Fibroblast of peridontal ligament (primary cell): ENCODE results near the gene BCL6.

ENCODE experiments used
- DNase-seq: peaks from one replicate; pipeline ENCODE4 v3.0.0-alpha.2; 2010; ENCODE audit errors: extremely low read depth

The BCL6 gene

DNA sequence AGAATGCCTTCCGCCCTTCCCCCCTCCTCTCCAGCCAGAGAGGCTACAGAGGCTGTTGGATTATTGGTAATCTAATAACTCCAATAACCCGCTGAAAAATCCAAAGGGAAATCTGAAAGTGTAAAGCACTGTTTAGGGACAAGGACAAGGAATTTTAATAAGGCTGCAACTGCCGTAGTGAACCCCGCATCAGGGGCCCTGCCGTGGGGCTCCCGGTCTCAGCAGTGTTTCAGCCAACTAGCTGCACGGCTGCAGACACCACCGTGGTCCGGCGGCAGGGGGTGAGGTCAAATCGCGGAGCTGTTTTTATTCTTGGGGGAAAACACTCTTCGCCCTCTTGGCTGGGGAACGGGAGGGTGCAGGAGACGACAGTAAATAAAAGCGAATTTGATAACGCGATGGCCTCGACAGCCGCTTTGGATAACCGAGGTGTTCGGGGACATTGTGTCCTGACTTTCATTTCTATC, 6.1 kb downstream of the BCL6 start:
- no peak for DNase-seq

DNA sequence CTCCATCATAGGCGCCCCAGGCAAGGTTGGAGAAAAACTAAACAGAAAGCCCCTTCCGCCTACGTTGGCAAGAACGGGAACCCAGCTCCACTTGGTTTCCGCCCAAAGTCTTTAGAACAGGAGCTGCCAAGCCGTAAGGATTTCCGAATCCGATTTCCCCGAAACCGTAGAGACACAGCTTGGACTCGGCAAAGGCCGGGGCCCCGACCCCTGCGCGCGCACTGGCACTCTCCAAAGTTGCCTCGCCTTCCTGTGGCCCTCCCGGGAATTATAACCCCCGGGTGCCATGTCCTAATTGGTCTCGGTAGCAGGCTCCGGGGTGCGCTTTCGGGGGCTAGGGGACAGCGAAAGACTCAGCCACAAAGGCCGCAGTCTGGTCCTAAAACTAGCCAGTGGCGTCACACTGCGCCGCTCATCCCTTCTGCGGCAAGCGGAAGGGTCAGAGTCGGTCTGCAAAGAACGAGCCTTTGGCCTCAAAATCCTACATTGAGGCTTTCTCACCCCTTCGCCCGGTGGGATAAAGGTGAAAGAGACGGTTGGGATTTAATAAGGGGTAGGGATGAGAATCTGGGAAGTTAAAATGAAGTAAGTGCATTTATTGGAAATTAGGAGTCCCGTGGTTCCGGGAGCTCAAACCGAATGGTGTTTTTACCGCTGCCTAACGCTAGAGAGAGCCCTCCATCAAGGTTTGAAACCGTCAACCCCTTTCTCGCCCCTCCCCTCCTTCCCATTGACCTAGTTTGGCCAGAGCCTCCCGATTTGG, 6.8 kb downstream of the BCL6 start:
- DNase-seq = peak; percentile 96

DNA sequence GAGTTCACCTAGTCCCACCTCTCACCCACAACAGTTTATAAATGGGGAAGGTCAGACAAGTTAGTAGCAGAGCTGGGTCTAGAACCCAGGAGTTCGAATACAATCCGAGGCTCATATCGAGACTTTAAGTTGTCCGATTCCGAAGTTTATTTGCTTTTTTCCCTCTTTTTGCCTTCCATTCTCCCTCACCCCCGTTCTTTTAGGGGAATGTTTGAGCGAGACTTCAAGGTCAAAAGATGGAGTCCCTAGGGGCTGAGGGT, 7.3 kb downstream of the BCL6 start:
- DNase-seq = no peak

DNA sequence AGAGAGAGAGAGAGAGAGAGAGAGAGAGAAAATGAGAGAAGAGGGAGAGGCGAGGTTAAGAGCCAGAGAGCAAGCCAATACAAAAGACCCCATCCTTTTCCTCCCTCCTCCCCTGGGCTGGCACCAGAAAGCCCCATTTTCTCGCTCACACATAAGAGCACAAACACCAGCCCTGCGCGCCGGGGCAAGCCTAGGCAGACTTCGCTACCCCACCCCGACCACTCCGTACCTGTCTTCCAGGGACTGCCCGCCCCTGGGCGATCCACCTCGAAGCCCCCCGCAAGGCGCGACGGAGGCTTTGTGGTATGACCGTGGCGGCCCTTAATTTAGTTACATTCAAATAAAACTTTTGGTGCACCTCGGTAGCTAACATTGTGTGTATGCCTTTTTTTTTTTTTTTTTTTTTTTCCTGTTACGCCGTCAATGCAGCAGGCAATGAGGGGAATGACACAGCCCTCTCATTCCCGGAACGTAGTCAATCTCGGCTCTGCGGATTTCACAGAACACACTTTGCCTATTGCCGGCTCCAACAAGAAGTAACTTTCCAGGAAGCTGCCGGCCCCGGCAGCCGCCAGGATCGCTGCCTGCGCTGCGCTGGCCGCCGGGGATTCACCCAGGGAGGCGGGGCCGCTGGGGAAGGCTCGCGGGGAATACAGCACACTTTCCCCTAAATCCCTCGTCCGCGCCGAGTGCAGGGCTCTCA, 7.7 kb downstream of the BCL6 start:
- peak; percentile 75 for DNase-seq

DNA sequence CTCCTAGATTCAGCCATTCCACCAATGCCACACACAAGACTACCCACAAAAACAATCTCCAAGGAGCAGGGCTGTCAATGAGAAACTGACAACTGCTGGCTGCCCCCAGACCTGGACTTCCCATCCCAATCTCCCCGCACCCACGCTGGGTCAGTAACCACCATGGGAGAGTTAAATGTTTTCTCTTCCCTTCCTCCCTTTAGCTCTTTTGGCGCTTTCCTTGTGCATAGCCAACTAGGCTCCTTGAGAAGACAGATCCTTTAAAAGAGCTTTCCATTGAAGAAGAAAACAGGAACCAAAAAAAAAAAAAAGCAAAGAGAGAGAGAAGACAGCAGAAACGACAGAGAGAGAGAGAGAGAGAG, 8.3 kb downstream of the BCL6 start:
- peak; percentile 44 for DNase-seq

DNA sequence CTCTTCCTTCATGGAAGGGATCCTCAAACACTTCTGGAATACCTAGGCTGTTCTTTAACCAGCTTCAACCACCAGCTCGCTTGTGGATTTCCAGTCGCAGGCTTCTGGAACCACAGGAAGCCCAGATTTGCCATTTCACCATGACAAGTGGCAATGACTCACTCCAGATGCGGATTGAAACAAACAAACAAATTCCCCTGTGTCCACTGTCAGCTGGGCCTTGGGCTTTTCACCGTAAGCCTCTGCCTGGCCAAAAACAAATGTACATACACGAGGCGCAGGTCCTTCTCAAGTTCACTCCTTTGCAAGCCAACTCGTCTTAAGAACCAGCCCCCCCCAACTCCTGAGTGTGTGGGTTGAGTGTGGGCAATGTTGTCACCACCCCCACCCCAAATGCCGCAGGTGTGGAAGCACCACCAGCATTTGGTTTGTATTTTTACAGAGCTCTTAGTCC, 8.8 kb downstream of the BCL6 start:
- DNase-seq = peak; percentile 72

DNA sequence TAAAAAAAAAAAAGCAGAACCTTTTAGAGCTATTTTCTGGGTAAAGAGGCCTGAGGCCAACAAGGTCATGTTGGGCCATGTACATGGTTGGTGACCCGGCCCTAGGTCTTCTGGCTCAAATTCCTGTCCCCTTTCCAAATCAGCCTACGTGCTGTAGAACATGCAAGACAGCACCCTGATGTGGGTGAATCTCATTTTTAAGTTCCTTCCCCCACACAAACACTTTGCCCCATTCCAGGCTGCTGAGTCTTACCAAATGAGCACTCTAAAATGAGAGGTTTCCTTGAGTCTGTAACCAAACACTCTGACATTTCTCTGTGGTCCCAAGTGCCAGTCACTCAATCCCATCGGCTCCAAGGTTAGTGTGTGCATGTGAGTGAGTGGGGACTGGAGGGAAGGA, 9.4 kb downstream of the BCL6 start:
- DNase-seq = no peak

DNA sequence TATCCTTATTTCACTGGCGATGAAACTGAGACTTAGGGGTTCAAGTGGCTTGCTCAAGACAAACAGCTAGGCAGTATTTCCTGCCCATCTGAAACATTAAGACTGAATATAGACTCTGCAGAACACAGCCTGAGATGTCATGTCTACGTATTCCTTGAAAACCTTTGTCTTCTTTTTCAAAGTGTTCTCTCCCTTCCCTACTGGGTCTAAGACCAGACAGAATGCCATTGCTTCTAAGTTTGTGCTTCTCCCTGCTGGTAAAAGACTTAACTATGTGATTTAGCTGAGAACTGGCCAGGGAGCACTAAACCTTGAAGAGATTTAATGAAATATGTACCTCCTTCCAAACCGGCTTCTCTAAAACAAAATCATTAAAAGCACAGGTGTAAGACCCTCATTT, 9.9 kb downstream of the BCL6 start:
- no peak for DNase-seq

DNA sequence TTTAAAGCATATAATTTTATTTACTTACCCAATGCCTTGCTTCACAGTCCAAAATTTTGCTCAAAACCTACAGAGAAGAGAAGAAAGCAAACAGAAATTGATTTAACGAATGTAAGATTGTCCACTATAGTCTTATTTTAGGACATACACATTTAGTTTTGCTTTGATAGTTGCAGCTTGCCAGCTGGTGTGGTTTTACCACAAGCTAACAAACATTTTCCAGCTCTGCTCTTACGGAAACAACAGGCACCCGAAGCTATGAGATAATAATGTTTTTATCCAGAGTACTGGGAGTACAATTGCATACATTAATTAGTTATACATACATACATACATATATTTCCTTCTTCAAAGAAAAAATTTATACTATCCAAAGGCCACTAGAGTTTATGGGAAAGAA, 10.4 kb downstream of the BCL6 start:
- DNase-seq = peak; percentile 57

DNA sequence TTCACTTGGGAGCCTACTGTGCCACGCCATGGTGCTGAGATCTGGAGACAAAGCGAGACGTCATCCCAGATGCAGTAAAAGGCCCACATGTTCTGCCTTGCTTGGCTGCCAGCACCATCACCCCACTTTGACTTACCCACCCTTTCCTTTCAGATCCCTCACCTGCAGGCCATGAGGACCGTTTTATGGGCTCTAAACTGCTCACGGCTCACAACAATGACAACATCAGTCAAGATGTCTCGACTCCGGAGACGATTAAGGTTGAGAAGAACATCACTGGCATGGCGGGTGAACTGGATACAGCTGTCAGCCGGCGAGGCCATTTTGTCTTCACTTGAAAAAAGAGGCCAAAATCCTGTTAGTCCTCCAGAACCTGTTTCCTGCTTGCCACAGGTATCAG, 11.9 kb downstream of the BCL6 start:
- no peak for DNase-seq

DNA sequence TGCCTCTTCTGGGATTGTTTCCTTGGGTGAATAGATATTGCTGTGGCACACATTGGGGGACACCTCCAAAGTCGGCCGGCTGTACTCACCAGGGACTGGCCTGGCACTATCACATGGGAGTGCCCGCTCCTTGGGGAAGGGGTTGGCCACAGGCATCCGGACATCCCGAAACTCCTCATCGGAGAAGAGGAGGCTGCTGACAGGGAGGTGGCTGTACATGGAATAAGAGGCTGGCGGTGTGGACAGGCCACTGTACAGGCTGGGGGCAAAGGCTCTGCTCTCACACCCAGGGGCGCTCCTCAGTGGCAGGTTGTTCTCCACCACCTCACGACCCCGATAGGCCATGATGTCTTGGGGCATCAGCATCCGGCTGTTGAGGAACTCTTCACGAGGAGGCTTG, 15.7 kb downstream of the BCL6 start:
- no peak for DNase-seq

DNA sequence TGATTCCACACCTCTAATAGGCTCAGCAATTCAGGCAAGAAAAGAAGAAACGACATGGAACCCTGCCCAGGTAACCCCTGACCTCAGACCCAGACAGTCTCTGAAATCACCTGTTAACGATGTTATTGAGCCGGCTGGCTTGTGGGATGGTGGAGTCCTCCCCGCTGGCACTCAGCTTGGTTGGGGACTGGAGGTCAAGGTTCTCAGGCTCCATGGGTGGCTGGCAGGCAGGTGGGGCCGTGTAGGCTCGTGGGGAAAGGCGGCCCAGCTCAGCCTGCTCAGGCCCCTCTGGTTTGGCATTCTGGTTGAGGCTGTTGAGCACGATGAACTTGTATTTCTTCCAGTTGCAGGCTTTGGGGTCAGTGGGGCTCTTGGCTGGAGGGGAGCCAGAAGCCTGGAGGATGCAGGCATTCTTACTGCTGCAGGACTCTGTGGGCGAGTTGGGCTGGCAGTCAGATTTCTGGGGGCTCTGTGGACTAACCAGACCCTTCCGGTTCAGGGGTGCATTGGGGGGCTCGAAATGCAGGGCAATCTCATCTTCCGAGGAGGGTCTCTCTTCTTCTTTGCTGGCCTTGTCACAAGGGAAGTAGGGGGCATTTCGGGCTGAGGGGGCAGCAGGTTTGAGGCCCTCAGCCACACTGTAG, 16.2 kb downstream of the BCL6 start:
- DNase-seq = no peak

DNA sequence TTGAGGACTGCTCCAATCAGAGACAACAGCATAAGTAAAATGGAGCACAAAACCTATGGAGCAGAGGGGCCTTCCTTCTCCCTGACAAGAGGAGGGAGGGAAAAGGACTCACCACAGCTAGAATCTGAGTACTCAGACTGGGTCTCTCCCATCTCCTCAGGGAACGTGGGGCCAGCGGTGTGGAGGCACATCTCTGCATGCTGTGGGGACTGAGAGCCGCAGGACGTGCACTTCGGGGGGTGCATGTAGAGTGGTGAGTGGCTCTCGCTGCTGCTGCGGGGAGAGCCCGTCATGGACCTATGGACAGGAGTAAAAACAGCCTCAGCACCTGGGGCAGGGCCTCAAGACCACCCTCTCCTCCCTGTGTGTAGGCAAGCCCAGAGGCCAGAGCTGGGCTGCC, 17.0 kb downstream of the BCL6 start:
- no peak for DNase-seq

DNA sequence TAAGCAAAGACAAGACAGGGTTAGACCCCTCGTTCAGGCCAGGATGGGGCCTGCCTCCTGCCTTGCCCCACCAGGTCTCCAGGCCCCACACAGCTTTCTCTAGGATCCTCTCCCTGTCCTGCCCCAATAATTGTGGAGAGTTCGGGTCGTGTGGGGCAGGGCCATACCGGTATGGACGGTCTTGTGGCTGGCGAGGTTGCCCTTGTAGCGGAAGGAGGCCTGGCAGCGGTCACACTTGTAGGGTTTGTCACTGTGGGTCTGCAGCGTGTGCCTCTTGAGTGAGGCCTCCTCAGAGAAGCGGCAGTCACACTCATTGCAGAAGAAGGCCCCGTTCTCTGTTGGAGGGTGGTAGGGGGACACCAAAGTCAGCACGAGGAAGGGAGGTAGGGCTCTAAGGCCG, 18.7 kb downstream of the BCL6 start:
- no peak for DNase-seq

DNA sequence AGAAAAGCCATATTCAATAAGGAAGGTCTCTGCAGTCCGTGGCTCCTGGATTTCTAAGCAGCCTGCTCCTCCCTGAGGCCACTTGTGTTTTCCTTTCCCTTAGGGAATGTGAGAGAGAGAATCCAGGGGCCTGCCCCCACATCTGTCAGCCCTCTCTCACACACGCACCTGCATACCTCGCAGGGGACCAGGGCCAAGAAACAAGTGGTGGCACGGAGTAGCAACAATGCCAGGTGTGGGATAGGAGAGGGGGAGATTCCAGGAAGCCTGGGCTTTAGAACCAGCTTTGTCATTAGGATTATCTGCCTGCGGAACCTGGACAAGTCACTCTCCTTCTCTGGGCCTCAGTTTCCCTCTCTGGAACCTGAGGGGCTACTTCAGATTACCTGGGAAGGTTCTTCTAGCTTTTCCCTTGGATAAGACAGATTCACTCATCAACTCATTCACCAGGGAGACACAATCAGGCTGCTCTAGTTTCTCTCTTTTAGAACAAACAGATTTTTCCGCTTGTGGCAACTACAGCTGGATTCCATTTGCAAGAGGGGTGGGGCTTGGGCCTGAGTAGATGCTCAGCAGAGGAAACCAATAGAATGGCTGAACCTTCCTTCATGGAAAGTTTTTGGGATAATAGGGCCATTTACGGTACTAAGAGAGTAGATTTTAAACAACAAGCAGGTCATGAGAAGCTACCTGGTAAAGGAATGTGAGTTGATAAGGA, 19.5 kb downstream of the BCL6 start:
- DNase-seq = peak; percentile 72

DNA sequence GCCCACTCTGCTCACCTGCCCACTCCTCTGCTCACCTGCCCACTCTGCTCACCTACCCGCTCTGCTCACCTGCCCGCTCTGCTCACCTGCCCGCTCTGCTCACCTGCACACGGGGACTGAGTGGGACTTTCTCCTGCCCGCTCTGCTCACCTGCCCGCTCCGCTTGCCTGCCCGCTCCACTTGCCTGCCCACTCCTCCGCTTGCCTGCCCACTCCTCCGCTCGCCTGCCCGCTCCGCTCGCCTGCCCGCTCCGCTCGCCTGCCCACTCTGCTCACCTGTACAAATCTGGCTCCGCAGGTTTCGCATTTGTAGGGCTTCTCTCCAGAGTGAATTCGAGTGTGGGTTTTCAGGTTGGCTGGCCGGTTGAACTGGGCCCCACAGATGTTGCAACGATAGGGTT, 20.0 kb downstream of the BCL6 start:
- DNase-seq = no peak

DNA sequence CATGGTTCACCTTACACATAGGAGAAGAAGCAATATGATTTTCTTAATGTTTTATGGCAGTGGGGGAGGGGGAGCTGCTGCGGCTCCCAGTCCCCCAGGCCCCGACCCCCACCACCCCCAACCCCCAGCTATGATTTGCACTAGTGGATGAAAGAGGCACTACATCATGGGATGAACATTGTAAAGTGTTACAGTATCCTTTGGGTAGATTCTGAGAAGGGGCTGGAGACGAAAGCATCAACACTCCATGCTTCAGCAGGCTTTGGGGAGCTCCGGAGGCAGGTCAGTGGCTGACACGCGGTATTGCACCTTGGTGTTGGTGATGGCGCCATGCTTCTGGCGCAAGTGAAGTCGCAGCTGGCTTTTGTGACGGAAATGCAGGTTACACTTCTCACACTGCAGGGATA, 23.1 kb downstream of the BCL6 start:
- no peak for DNase-seq

DNA sequence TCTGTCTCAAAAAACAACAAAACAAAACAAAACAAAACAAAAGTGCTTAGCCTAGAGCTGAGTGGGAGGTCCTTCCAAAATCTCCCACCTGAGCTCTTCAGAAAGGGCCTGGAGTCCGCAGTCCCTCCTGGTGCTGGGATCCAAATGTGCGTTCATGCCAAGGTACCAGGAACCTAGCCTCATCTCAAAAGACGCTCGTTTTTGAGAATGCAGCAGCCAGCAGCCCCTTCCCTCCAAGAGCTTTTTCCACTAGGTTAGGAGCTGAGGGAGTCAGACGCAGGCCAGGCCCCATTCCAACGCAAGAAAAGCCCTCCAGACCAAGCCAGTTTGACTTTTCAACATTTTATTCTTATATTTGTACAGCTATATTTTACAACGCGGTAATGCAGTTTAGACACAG, 24.2 kb downstream of the BCL6 start:
- DNase-seq = no peak

DNA sequence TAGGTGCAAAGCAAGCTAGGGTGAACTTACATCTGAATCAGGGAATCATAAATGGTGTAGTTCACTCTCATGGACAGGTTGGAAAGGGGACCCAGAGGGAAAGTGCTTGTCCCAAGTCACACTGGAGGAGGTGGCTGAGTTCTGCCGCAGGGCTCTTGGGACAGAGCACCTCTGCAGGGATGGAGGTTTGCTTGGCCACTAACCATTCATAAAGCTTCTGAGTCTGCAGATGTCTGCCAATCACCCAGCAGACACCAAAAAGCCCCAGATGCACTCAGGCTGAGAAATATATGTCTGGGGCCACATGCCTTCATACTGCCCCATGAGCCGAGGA, 25.0 kb downstream of the BCL6 start:
- no peak for DNase-seq

DNA sequence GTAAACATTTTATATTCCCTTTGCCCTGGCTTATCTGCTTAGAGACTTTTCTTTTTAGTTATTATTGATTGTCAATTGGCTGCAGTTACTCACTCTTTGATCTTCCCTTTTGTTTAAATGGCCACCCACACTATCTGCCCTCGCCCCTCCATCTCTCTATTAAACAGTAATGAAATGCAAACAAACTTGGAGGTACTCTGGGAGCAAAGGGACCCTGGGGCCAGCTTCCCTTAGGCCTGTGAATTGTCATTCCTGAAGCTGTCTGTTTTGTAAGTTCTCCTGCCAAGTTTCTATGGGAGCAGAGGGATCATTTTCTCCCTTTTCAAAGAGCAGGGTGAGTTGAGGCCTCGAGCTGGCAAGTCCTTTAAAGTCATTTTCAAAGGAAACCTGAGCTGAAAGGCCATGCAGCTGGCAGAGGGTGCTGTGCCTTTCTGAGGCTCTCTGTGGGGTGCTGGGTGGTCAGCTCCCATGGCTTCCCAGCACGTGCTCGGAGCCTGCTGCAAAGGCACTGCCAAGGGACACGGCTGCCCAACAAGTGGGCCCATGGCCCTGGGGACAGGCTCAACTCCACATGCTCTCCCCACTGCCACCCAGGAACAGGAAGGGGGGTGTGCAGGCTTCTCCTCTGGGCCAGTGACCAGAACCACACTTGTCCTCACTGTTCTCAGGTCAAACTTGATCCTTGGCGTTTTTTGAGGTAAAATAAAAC, 25.5 kb downstream of the BCL6 start:
- DNase-seq = no peak

DNA sequence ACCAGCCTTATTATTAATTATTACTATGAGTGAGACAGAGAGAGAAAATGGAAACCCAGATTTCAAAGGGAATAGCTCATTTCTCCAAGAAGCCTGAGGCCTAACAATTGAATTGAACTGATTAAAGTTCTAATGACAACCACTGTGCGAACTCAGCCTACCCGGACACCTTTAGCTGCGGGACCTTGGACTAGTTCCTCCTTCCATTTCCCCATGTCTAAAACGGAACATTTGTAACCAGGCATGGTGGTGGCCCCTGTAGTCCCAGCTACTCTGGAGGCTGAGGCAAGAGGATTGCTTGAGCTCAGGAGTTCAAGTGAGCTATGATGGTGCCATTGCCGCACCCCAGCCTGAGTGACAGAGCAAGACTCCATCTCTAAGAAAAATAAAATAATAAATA, 26.5 kb downstream of the BCL6 start:
- DNase-seq = no peak

DNA sequence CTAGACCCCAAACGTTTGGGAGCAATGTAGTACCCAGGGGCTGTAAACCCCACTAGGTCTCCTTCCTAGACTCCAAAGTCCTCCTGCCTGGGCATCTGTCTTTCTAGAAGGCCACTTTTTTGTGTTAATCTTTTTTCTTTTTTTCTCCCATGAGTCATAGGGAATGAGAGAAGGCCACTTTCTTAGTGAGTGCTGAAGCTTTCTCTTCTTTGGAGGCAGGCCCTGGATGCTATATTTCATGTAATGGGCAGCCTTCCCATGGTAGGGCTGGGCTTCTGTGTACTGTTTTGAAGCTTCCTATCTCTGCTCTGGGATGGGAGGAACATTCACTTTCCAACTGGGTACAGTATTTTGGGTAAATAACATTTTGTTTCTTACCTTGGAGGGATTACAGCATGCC, 27.7 kb downstream of the BCL6 start:
- peak; percentile 58 for DNase-seq
